GM12878 (cell line): ENCODE results near the gene DCAF17. TPM values are rescaled to one million over a fixed set of nuclear protein-coding genes. Genes with fewer than 3 reads are reported as not detected.
A peak's percentile ranks its signal among the peaks of the same experiment; 100 is the strongest.

Experiments used
- ATAC-seq: fragments of 200-7000 bp; cut with Tn5 transposase; 3 replicates; pipeline ENCODE4 v1.9.1; 2020; ENCODE audit warnings: mild to moderate bottlenecking, moderate library complexity
- BruUV-seq: library from RNA; stranded (reverse); fragments of 400-500 nt; replicated peaks from 2 replicates; lab custom pipeline; 2021; lab: Mats Ljungman, UMichigan
- CTCF ChIA-PET: fragments of 300-600 bp; sonication (Branson Sonifier 250); formaldehyde crosslinking; extraction: SDS; loops from one replicate; lab custom pipeline; 2021; ENCODE audit warnings: inconsistent platforms; lab: Yijun Ruan, JAX
- POLR2A ChIA-PET: fragments of 350-600 bp; formaldehyde crosslinking; extraction: SDS; loops from one replicate; lab custom pipeline; 2021; ENCODE audit warnings: inconsistent platforms; lab: Charles Lee
- RAD21 ChIA-PET: fragments of 300-600 bp; sonication (Branson Sonifier 250); formaldehyde crosslinking; loops from one replicate; lab custom pipeline; 2023; ENCODE audit warnings: antibody characterized with exemption; ENCODE audit not compliant: unreplicated experiment; lab: Charles Lee
- SMC1A ChIA-PET: fragments of 300-600 bp; sonication (Branson Sonifier 250); formaldehyde crosslinking; loops from one replicate; lab custom pipeline; 2023; ENCODE audit not compliant: unreplicated experiment, uncharacterized antibody; lab: Charles Lee
- DNase-seq: peaks from one replicate; pipeline ENCODE4 v3.0.0-alpha.2; 2011; ENCODE audit warnings: low read depth, low spot score
- FAIRE-seq: peaks from 3 replicates; lab custom pipeline; 2011; peaks lifted over from hg19 to GRCh38; lab: Jason Lieb, UNC
- H2AFZ ChIP-seq: 2 replicates; pipeline ENCODE4 v1.6.0; 2011; ENCODE audit warnings: low read depth, low read length, control low read depth; ENCODE audit not compliant: control insufficient read depth
- H3K27ac ChIP-seq: 2 replicates; pipeline ENCODE4 v1.5.1; 2011; ENCODE audit warnings: control low read depth; ENCODE audit not compliant: control insufficient read depth, insufficient read depth
- H3K27me3 ChIP-seq, 2 experiments: replicated peaks in 1 of 2; 2 replicates each; pipeline versions ENCODE4 v1.6.0 to v1.6.1; 2011; ENCODE audit warnings: low read length in 1 of 2; ENCODE audit not compliant: control insufficient read depth in 2 of 2, insufficient read depth in 2 of 2
- H3K36me3 ChIP-seq, 2 experiments: 2 replicates each; pipeline ENCODE4 v1.5.1; 2011; ENCODE audit warnings: low read length in 1 of 2; ENCODE audit not compliant: control insufficient read depth in 2 of 2, insufficient read depth in 2 of 2
- H3K4me1 ChIP-seq: 2 replicates; pipeline ENCODE4 v1.6.1; 2011; ENCODE audit warnings: mild to moderate bottlenecking, low read length, moderate library complexity, mixed read lengths; ENCODE audit not compliant: control insufficient read depth, insufficient read depth
- H3K4me2 ChIP-seq: 2 replicates; pipeline ENCODE4 v1.6.0; 2011; ENCODE audit warnings: control low read depth; ENCODE audit not compliant: control insufficient read depth, insufficient read depth
- H3K4me3 ChIP-seq: fragments of 200-600 bp; sonication (generic); 2 replicates; pipeline ENCODE4 v1.5.1; 2016
- H3K79me2 ChIP-seq: 2 replicates; pipeline ENCODE4 v1.6.0; 2011; ENCODE audit warnings: low read length; ENCODE audit not compliant: control insufficient read depth, insufficient read depth
- H3K9ac ChIP-seq: 2 replicates; pipeline ENCODE4 v1.8.0; 2011; ENCODE audit warnings: low read length, control low read depth, mixed read lengths; ENCODE audit not compliant: control insufficient read depth, insufficient read depth
- H3K9me3 ChIP-seq: replicated peaks from 3 replicates; pipeline ENCODE4 v1.5.1; 2011; ENCODE audit warnings: mild to moderate bottlenecking, low read length; ENCODE audit not compliant: control insufficient read depth, insufficient read depth
- H4K20me1 ChIP-seq: 2 replicates; pipeline ENCODE4 v1.6.0; 2011; ENCODE audit not compliant: control insufficient read depth, insufficient read depth
- EED ChIP-seq: sonication (generic); IDR thresholded peaks from 2 replicates; pipeline ENCODE4 v1.6.1; 2016; ENCODE audit warnings: antibody characterized with exemption, low read depth
- EP300 ChIP-seq, 2 experiments: fragments of 150-350 bp in 1 of 2; IDR thresholded peaks; 2 replicates each; pipeline ENCODE4 v1.6.1; 2011 to 2012; ENCODE audit warnings: low read depth in 2 of 2, low read length in 2 of 2, borderline replicate concordance in 1 of 2, improper control_type of control experiment in 1 of 2, inconsistent platforms in 1 of 2; ENCODE audit not compliant: control insufficient read depth in 1 of 2
- ESRRA ChIP-seq: IDR thresholded peaks from 2 replicates; pipeline ENCODE4 v1.6.1; 2012; ENCODE audit warnings: mild to moderate bottlenecking, low read length, improper control_type of control experiment
- FOS ChIP-seq: IDR thresholded peaks from 3 replicates; pipeline ENCODE4 v1.6.1; 2011; ENCODE audit warnings: borderline replicate concordance; ENCODE audit not compliant: insufficient read length; ENCODE audit errors: extremely low read depth
- IKZF2 ChIP-seq, 2 experiments: fragments of 450-650 bp; IDR thresholded peaks; 2 replicates each; pipeline ENCODE4 v1.6.1; 2017; ENCODE audit warnings: mild to moderate bottlenecking in 2 of 2, moderate library complexity in 2 of 2
- MTA2 ChIP-seq: fragments of 450-650 bp; IDR thresholded peaks from 2 replicates; pipeline ENCODE4 v1.6.1; 2016; ENCODE audit warnings: low read depth, mild to moderate bottlenecking, moderate library complexity
- NRF1 ChIP-seq: conservative IDR thresholded peaks from 2 replicates; pipeline ENCODE4 v1.6.1; 2011; ENCODE audit warnings: mild to moderate bottlenecking, low read depth, low read length, improper control_type of control experiment
- RBBP5 ChIP-seq: fragments of 200-600 bp; sonication (generic); conservative IDR thresholded peaks from 2 replicates; pipeline ENCODE4 v1.6.1; 2016
- RUNX3 ChIP-seq: IDR thresholded peaks from 2 replicates; pipeline ENCODE4 v1.6.1; 2012; ENCODE audit warnings: low read length, inconsistent platforms
- SIN3A ChIP-seq: IDR thresholded peaks from 2 replicates; pipeline ENCODE4 v1.6.1; 2012; ENCODE audit warnings: low read depth, low read length, improper control_type of control experiment
- ZNF274 ChIP-seq: IDR thresholded peaks from one replicate; pipeline ENCODE4 v1.8.0; 2011; ENCODE audit not compliant: insufficient read length, insufficient read depth
- WGBS: methylation state at CpG from one replicate; pipeline ENCODE4 v1.1.6; 2016; ENCODE audit warnings: low lambda C conversion rate; ENCODE audit not compliant: insufficient replicate concordance, insufficient coverage; ENCODE audit errors: missing lambda C conversion rate; 5-methylcytosine and 5-hydroxymethylcytosine counted together
- in situ Hi-C: fragments of 300-500 bp; cut with MboI; formaldehyde crosslinking; loops from 9 replicates; pipeline ENCODE4 v1.14.3; 2018; ENCODE audit warnings: mixed read lengths
- intact Hi-C: fragments of 100-400 bp; cut with micrococcal nuclease; formaldehyde crosslinking; loops from one replicate; pipeline ENCODE4 v1.14.2; 2022; ENCODE audit not compliant: unreplicated experiment
- polyA plus RNA-seq, 11 experiments: library from polyadenylated mRNA; depleted of rRNA in 4 of 11; unstranded in 6 of 11; stranded (reverse) in 5 of 11; fragments of >200 nt; fragmentation: Nextera tagmentation in 4 of 11; fragmentation: Illumina TruSeq in 1 of 11; extraction: Ambion mirVana in 4 of 11; extraction: Trizol in 1 of 11; gene quantifications; 1 replicate in 1 of 11; 2 replicates in 10 of 11; pipeline versions ENCODE4 v1.2.1 to v1.2.3, GENCODE V29; 2011 to 2016; ENCODE audit warnings: inconsistent platforms in 2 of 11, missing spikeins in 2 of 11, low read depth in 1 of 11
- total RNA-seq, 4 experiments: library from RNA; depleted of rRNA in 3 of 4; stranded (reverse); fragments of >200 nt in 3 of 4; fragmentation: Illumina TruSeq in 1 of 4; extraction: Trizol in 1 of 4; gene quantifications; 2 replicates each; pipeline versions ENCODE4 v1.2.1 to v1.2.3, GENCODE V29; 2013 to 2021
- TF ChIP-seq, protein P1 (sequence below): IDR thresholded peaks from 2 replicates; pipeline ENCODE4 v1.6.1; 2012; ENCODE audit warnings: low read length, inconsistent platforms
- TF ChIP-seq, protein P2 (sequence below): fragments of 150-350 bp; IDR thresholded peaks from 2 replicates; pipeline ENCODE4 v1.6.1; 2016; ENCODE audit warnings: low read depth, low read length
- TF ChIP-seq, protein P3 (sequence below): fragments of 450-650 bp; IDR thresholded peaks from 2 replicates; pipeline ENCODE4 v1.6.1; 2016; ENCODE audit warnings: mild to moderate bottlenecking

Gene DCAF17
- total and polyA plus RNA-seq, 10 of the 15 experiments (the other 5 are each of a cell fraction or from before 2014, with no cell fraction given) = 5.2 to 32.9 (median 23.4) TPM

DNA sequence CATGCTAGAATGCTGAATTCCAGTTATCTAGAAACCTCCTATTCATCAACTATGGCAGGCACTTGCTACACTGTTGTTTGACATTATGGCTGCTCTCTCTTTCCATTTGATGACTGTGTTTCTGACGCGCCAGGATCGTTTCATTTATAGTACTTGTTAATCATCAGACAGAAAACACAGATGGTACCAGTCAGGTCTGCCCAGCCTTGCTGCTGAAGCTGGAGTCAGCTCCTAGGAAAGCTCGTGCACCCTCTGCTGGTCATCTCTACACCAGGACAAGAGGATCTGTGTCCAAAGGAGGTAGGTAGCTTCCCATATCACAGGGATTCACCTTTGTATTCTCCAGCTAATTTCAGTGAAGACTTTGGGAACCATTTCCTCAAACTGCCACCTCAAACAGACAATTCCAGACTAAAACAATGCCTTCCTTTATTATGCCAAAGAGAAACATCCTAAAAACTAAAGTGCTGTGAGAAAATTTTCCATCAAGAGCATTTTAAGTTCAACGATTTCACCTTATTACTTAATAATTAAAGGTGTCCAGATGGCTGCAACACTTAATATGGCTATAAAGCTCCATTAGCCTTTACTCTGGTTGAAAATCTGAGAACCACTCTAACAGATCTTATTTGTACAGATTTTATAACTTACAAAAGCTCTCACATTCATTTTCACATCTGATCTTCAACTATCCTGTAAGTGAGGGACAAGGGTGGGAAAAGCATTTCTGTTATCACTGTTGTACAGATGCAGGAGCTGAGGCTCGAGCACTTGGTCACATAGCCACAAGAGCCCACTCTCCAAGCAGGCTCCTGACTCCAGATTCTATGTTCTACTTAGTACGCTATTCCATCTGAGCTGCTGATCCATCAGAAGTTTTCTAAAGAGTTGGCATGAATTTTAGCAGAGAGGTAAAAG, 17.8 kb upstream of the DCAF17 start:
- H3K27ac ChIP-seq = peak overlapping the region; percentile 83
- peak overlapping the region; percentile 14 for H3K4me2 ChIP-seq
- ATAC-seq (peak; percentile 91), DNase-seq (peak; percentile 95), FAIRE-seq (peak; percentile 90)
- BruUV-seq = no TSS peak
- H2AFZ ChIP-seq = peak overlapping the region; percentile 30
- ChIA-PET CTCF (interaction anchor here (0.7 to 5.6 kb wide), 61 partner anchors 9 to 487 kb away, joined by 3 to 110 read pairs (median 4); partner anchors contain the start of genes CYBRD1, DCAF17, GORASP2 and METTL8), RAD21 (interaction anchor here (0.7 to 5.4 kb wide), 58 partner anchors 10 to 488 kb away, joined by 3 to 186 read pairs (median 4); partner anchors contain the start of genes DCAF17, GORASP2, METTL8 and TLK1), POLR2A (interaction anchor here (0.5 to 2.5 kb wide), 16 partner anchors 9 to 262 kb away, joined by 3 to 26 read pairs (median 6); partner anchors contain the start of genes DCAF17, METTL8 and TLK1), SMC1A (interaction anchor here (0.7 to 5.0 kb wide), 59 partner anchors 9 to 487 kb away, joined by 3 to 198 read pairs (median 5); partner anchors contain the start of genes DCAF17, GORASP2, METTL8 and TLK1)
- H4K20me1 ChIP-seq = no peaks in the 10 kb centered on the region
- H3K4me3 ChIP-seq = no peak overlapping the region; the same call in 1 of the 2 replicates
- H3K4me1 ChIP-seq = peaks cover 32% of the 10 kb centered on the region
- 18% methylated on average over 7 of the region's 7 CpGs for WGBS
- no peaks in the 10 kb centered on the region for H3K27me3 ChIP-seq
- intact Hi-C loops (loop anchor here (1.0 to 5.0 kb wide), 5 partner anchors 69 to 443 kb away; no protein-coding TSS in a partner anchor), in situ Hi-C loops (loop anchor here (5.0 kb wide), 2 partner anchors 94 to 259 kb away; no protein-coding TSS in a partner anchor)
- H3K9me3 ChIP-seq = peaks cover 6% of the 10 kb centered on the region
- peak overlapping the region; percentile 40 for H3K9ac ChIP-seq
- H3K36me3 ChIP-seq = peaks cover 0 to 13% of the 10 kb centered on the region in 2 experiments; a peak in 3 of 4 replicates
- peaks cover 71% of the 10 kb centered on the region for H3K79me2 ChIP-seq
- TF ChIP-seq MTA2 (0 out of 2 replicates have a peak, but pooled peaks have one; percentile 43), EP300 (IDR thresholded peaks at IDR 0.05; ENCODE audit: borderline replicate concordance in 1 of 2, control insufficient read depth in 1 of 2, low read depth in 2 of 2, low read length in 2 of 2) (peak in 1 of 2 experiments; percentile 50; a peak in 2 of 4 replicates), IKZF2 (IDR thresholded peaks at IDR 0.05) (peak; percentile 72 to 80), FOS (no peak), NRF1 (no peak; the same call in 1 of the 2 replicates), EED (peak; percentile 90), RUNX3 (peak; percentile 32; the same call in 1 of the 2 replicates), SIN3A (no peak; the same call in 1 of the 2 replicates), ESRRA (no peak), ZNF274 (no peak), RBBP5 (no peak)
- TF ChIP-seq, protein P1, sequence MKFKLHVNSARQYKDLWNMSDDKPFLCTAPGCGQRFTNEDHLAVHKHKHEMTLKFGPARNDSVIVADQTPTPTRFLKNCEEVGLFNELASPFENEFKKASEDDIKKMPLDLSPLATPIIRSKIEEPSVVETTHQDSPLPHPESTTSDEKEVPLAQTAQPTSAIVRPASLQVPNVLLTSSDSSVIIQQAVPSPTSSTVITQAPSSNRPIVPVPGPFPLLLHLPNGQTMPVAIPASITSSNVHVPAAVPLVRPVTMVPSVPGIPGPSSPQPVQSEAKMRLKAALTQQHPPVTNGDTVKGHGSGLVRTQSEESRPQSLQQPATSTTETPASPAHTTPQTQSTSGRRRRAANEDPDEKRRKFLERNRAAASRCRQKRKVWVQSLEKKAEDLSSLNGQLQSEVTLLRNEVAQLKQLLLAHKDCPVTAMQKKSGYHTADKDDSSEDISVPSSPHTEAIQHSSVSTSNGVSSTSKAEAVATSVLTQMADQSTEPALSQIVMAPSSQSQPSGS = no peak
- TF ChIP-seq, protein P2, sequence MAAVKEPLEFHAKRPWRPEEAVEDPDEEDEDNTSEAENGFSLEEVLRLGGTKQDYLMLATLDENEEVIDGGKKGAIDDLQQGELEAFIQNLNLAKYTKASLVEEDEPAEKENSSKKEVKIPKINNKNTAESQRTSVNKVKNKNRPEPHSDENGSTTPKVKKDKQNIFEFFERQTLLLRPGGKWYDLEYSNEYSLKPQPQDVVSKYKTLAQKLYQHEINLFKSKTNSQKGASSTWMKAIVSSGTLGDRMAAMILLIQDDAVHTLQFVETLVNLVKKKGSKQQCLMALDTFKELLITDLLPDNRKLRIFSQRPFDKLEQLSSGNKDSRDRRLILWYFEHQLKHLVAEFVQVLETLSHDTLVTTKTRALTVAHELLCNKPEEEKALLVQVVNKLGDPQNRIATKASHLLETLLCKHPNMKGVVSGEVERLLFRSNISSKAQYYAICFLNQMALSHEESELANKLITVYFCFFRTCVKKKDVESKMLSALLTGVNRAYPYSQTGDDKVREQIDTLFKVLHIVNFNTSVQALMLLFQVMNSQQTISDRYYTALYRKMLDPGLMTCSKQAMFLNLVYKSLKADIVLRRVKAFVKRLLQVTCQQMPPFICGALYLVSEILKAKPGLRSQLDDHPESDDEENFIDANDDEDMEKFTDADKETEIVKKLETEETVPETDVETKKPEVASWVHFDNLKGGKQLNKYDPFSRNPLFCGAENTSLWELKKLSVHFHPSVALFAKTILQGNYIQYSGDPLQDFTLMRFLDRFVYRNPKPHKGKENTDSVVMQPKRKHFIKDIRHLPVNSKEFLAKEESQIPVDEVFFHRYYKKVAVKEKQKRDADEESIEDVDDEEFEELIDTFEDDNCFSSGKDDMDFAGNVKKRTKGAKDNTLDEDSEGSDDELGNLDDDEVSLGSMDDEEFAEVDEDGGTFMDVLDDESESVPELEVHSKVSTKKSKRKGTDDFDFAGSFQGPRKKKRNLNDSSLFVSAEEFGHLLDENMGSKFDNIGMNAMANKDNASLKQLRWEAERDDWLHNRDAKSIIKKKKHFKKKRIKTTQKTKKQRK = no peak
- TF ChIP-seq, protein P3, sequence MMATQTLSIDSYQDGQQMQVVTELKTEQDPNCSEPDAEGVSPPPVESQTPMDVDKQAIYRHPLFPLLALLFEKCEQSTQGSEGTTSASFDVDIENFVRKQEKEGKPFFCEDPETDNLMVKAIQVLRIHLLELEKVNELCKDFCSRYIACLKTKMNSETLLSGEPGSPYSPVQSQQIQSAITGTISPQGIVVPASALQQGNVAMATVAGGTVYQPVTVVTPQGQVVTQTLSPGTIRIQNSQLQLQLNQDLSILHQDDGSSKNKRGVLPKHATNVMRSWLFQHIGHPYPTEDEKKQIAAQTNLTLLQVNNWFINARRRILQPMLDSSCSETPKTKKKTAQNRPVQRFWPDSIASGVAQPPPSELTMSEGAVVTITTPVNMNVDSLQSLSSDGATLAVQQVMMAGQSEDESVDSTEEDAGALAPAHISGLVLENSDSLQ = peak; percentile 79
